HepG2 (cell line): Measurements from ENCODE around the gene G6PC3. TPM values are rescaled to one million over a fixed set of nuclear protein-coding genes. Genes with fewer than 3 reads are reported as not detected.

Experiments
- ATAC-seq: fragments of 200-7000 bp; cut with Tn5 transposase; 3 replicates; pipeline ENCODE4 v1.9.1; 2020; ENCODE audit warnings: mild to moderate bottlenecking, moderate library complexity
- BruUV-seq: library from RNA; stranded (reverse); fragments of 400-500 nt; replicated peaks from 2 replicates; lab custom pipeline; 2021; lab: Mats Ljungman, UMichigan
- CTCF ChIA-PET: fragments of 300-600 bp; formaldehyde crosslinking; extraction: SDS; loops from one replicate; lab custom pipeline; 2021; ENCODE audit warnings: low total read pairs, inconsistent platforms, low intra/inter-chr PET ratio; lab: Yijun Ruan, JAX
- POLR2A ChIA-PET: fragments of 350-600 bp; sonication (Branson Sonifier 250); formaldehyde crosslinking; loops from one replicate; lab custom pipeline; 2020; ENCODE audit warnings: antibody characterized with exemption, inconsistent platforms; lab: Yijun Ruan, JAX
- DNase-seq: peaks from one replicate; pipeline ENCODE4 v3.0.0-alpha.2; 2015; ENCODE audit warnings: low spot score
- FAIRE-seq: peaks from 3 replicates; lab custom pipeline; 2011; peaks lifted over from hg19 to GRCh38; lab: Jason Lieb, UNC
- H2AFZ ChIP-seq: one replicate; pipeline ENCODE4 v1.6.1; 2011; ENCODE audit warnings: low read length, inconsistent platforms
- H3K27ac ChIP-seq: fragments of 300-600 bp; 3 replicates; pipeline ENCODE4 v1.8.0; 2011; ENCODE audit warnings: mixed run types, mild to moderate bottlenecking, mixed read lengths, low read length, inconsistent platforms; ENCODE audit not compliant: insufficient read depth; ENCODE audit errors: extremely low read length
- H3K27me3 ChIP-seq, 2 experiments: fragments of 200-600 bp in 1 of 2; 2 replicates in 1 of 2; 3 replicates in 1 of 2; pipeline versions ENCODE4 v1.6.0 to v1.8.0; 2011; ENCODE audit warnings: low read length in 2 of 2, mild to moderate bottlenecking in 2 of 2, moderate library complexity in 2 of 2, inconsistent platforms in 1 of 2; ENCODE audit not compliant: insufficient read depth in 2 of 2, control insufficient read depth in 1 of 2
- H3K36me3 ChIP-seq, 2 experiments: fragments of 200-600 bp in 1 of 2; replicated peaks in 1 of 2; 2 replicates in 1 of 2; 3 replicates in 1 of 2; pipeline versions ENCODE4 v1.5.1 to v1.8.0; 2011; ENCODE audit warnings: low read length in 2 of 2, inconsistent platforms in 1 of 2; ENCODE audit not compliant: insufficient read depth in 2 of 2, control insufficient read depth in 1 of 2
- H3K4me1 ChIP-seq: 2 replicates; pipeline ENCODE4 v1.5.1; 2012; ENCODE audit warnings: low read length, inconsistent platforms; ENCODE audit not compliant: insufficient read depth
- H3K4me2 ChIP-seq: 2 replicates; pipeline ENCODE4 v1.6.0; 2011; ENCODE audit warnings: low read depth, low read length, inconsistent platforms
- H3K4me3 ChIP-seq, 3 experiments: fragments of 200-600 bp in 1 of 3; sonication (generic), shearing (Covaris generic) in 1 of 3; replicated peaks in 1 of 3; 2 replicates each; pipeline ENCODE4 v1.5.1; 2011 to 2016; ENCODE audit warnings: low read length in 3 of 3, inconsistent platforms in 2 of 3, low read depth in 2 of 3, mild to moderate bottlenecking in 2 of 3, control low read depth in 1 of 3, mixed read lengths in 1 of 3; ENCODE audit not compliant: insufficient read depth in 1 of 3
- H3K79me2 ChIP-seq: one replicate; pipeline ENCODE4 v1.6.1; 2011; ENCODE audit warnings: low read length, inconsistent platforms; ENCODE audit not compliant: insufficient read depth
- H3K9ac ChIP-seq: 2 replicates; pipeline ENCODE4 v1.6.0; 2011; ENCODE audit warnings: mild to moderate bottlenecking, low read depth, low read length, inconsistent platforms; ENCODE audit not compliant: insufficient read depth
- H3K9me3 ChIP-seq: 2 replicates; pipeline ENCODE4 v1.5.1; 2012; ENCODE audit warnings: mild to moderate bottlenecking, low read length
- H4K20me1 ChIP-seq: 2 replicates; pipeline ENCODE4 v1.6.0; 2011; ENCODE audit warnings: inconsistent platforms, mild to moderate bottlenecking, low read length, moderate library complexity; ENCODE audit not compliant: insufficient read depth
- EED ChIP-seq: sonication (generic); formaldehyde crosslinking; IDR thresholded peaks from 2 replicates; pipeline ENCODE4 v1.5.0; 2020; ENCODE audit warnings: mild to moderate bottlenecking, missing genetic modification reagents
- HDAC2 ChIP-seq: sonication (generic); formaldehyde crosslinking; IDR thresholded peaks from 2 replicates; pipeline ENCODE4 v1.4.0; 2020; ENCODE audit warnings: missing genetic modification reagents
- PAF1 ChIP-seq: IDR thresholded peaks from 2 replicates; pipeline ENCODE4 v1.6.1; 2016; ENCODE audit warnings: missing genetic modification reagents, missing compliant biosample characterization
- SATB2 ChIP-seq: sonication (generic); formaldehyde crosslinking; IDR thresholded peaks from 2 replicates; pipeline ENCODE4 v1.5.0; 2020; ENCODE audit warnings: missing genetic modification reagents
- ZFP36L1 ChIP-seq: sonication (generic); formaldehyde crosslinking; IDR thresholded peaks from 2 replicates; pipeline ENCODE4 v1.8.0; 2022; ENCODE audit warnings: mild to moderate bottlenecking, missing genetic modification reagents, moderate library complexity
- ZXDC ChIP-seq: sonication (generic); formaldehyde crosslinking; IDR thresholded peaks from 2 replicates; pipeline ENCODE4 v1.5.0; 2020; ENCODE audit warnings: mild to moderate bottlenecking, missing genetic modification reagents
- WGBS: methylation state at CpG from one replicate; pipeline ENCODE4 v1.1.6; 2017; ENCODE audit warnings: low lambda C conversion rate; 5-methylcytosine and 5-hydroxymethylcytosine counted together
- in situ Hi-C: cut with HindIII; loops from 2 replicates; pipeline ENCODE4 v1.10.0; 2017; ENCODE audit warnings: low pct_unique_long_range_greater_than_20kb; ENCODE audit not compliant: extremely low pct_ligation_motif_present
- intact Hi-C: fragments of 100-400 bp; cut with micrococcal nuclease; formaldehyde crosslinking; loops from one replicate; pipeline ENCODE4 v1.10.0; 2022; ENCODE audit not compliant: unreplicated experiment
- polyA plus RNA-seq, 8 experiments: library from polyadenylated mRNA; depleted of rRNA in 3 of 8; stranded (reverse) in 7 of 8; unstranded in 1 of 8; fragments of >200 nt; fragmentation: Illumina TruSeq in 4 of 8; extraction: Trizol in 4 of 8; gene quantifications; 2 replicates each; pipeline versions ENCODE4 v1.2.1 to v1.2.3, GENCODE V29; 2011 to 2016; ENCODE audit warnings: low read depth in 4 of 8, missing spikeins in 1 of 8, mixed read lengths in 1 of 8; ENCODE audit not compliant: insufficient read depth in 1 of 8
- total RNA-seq, 5 experiments: library from RNA; depleted of rRNA; stranded (reverse); fragments of >200 nt; fragmentation: Illumina TruSeq; extraction: Trizol; gene quantifications; 2 replicates each; pipeline ENCODE4 v1.2.3, GENCODE V29; 2016; ENCODE audit warnings: low read depth in 1 of 5

The G6PC3 gene
- total and polyA plus RNA-seq, 2 of the 13 experiments (the other 11 are each of a cell fraction or from before 2014, with no cell fraction given) = 38.5 to 75.8 TPM

DNA sequence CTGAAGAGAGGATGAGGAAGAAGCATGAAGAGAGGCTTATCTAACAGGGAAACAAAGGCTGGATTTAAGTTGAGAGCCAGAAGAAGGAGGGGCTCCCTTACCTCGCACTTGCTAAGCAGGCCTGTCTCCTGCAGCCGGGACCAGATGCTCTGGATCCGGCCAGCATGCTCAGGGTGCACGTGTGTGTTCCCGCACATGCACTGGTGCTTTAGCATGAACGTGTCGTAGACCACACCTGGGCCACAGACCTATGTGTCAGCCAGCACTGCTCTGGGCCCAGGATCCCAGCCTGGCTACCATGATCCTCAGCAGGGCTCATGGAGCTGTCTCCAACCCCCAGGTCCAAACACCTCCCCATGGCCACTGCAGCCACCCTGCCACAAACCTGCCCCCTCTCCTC is 14.4 kb downstream of the G6PC3 start:
- POLR2A ChIA-PET = interaction anchor here (2.4 kb wide), 1 partner anchor 84 kb away, joined by 8 read pairs; no protein-coding TSS in a partner anchor
- Histone ChIP-seq H3K79me2 (no peaks in the 10 kb centered on the region), H3K9me3 (no peaks in the 10 kb centered on the region), H4K20me1 (no peaks in the 10 kb centered on the region), H3K27ac (no peak overlapping the region), H3K4me2 (no peak overlapping the region), H3K4me3 (no peak overlapping the region), H3K4me1 (peaks cover 31% of the 10 kb centered on the region), H3K36me3 (peaks cover 20 to 56% of the 10 kb centered on the region in 2 experiments), H3K27me3 (no peaks in the 10 kb centered on the region), H3K9ac (no peak overlapping the region), H2AFZ (no peak overlapping the region)
- DNase-seq (no peak), FAIRE-seq (no peak), ATAC-seq (no peak)
- BruUV-seq = no TSS peak
- intact Hi-C loops = no loop called here
- in situ Hi-C loops = loop anchor here (5.0 kb wide), 1 partner anchor 37 kb away; the partner anchor contains the start of gene HDAC5
- 0 out of 2 replicates have a peak, but pooled peaks have one; percentile 13 for TF ChIP-seq ZXDC (CRISPR knock-in tag)
- no peak for TF ChIP-seq PAF1 (CRISPR knock-in tag)
- TF ChIP-seq ZFP36L1 (CRISPR knock-in tag) = no peak
- TF ChIP-seq SATB2 = no peak
- TF ChIP-seq HDAC2 = no peak
- TF ChIP-seq EED (CRISPR knock-in tag) = 0 out of 2 replicates have a peak, but pooled peaks have one; percentile 8
- CTCF ChIA-PET = interaction anchor here (1.0 to 3.7 kb wide), 5 partner anchors 24 to 84 kb away, joined by 4 to 80 read pairs (median 5); partner anchors contain the start of gene HROB
- 97% methylated on average over 5 of the region's 7 CpGs for WGBS
